ENCODE data around the gene CD2. TPM values are rescaled to one million over a fixed set of nuclear protein-coding genes. Genes with fewer than 3 reads are reported as not detected.

Gene CD2
- total RNA-seq, 1 donor from 2014 or later = not detected

- H3K27me3 Mint-ChIP-seq (ENCODE audit: low read depth) = no peaks in the 10 kb centered on the region
- H3K9me3 Mint-ChIP-seq (ENCODE audit: low read depth) = no peaks in the 10 kb centered on the region
- no peak overlapping the region for H3K27ac Mint-ChIP-seq (ENCODE audit: unreplicated experiment)
- no peak for DNase-seq (ENCODE audit: low spot score)
- H3K4me3 Mint-ChIP-seq (ENCODE audit: unreplicated experiment) = no peak overlapping the region
- TF ChIP-seq, protein P1, sequence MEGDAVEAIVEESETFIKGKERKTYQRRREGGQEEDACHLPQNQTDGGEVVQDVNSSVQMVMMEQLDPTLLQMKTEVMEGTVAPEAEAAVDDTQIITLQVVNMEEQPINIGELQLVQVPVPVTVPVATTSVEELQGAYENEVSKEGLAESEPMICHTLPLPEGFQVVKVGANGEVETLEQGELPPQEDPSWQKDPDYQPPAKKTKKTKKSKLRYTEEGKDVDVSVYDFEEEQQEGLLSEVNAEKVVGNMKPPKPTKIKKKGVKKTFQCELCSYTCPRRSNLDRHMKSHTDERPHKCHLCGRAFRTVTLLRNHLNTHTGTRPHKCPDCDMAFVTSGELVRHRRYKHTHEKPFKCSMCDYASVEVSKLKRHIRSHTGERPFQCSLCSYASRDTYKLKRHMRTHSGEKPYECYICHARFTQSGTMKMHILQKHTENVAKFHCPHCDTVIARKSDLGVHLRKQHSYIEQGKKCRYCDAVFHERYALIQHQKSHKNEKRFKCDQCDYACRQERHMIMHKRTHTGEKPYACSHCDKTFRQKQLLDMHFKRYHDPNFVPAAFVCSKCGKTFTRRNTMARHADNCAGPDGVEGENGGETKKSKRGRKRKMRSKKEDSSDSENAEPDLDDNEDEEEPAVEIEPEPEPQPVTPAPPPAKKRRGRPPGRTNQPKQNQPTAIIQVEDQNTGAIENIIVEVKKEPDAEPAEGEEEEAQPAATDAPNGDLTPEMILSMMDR (IDR thresholded peaks at IDR 0.05) = peak; percentile 69
- no peaks in the 10 kb centered on the region for H3K36me3 Mint-ChIP-seq (ENCODE audit: low read depth)
- peaks cover 15% of the 10 kb centered on the region for H3K4me1 Mint-ChIP-seq (ENCODE audit: low read depth)
Measured at GRCh38 chr1:116763787-116764465, 9.7 kb downstream of the CD2 start.

DNA sequence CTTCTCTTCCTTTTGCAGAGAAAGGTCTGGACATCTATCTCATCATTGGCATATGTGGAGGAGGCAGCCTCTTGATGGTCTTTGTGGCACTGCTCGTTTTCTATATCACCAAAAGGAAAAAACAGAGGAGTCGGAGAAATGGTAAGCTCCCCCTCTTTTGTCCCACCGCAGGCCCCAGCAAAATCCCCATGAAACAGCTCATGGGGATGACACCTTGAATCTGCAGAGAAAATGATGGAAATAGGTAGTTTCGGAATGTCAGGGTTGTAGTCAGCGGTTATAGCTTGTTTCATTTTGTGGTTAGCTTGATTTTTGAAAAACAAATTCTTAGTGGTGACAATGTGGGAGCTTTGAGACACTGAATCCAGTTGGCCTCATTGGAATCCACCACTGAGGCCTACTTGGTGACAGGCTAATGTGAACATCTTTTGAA, 10.3 kb downstream of the CD2 start:
- Mint-ChIP-seq H3K9me3 (ENCODE audit: low read depth) (no peaks in the 10 kb centered on the region), H3K4me1 (ENCODE audit: low read depth) (peaks cover 18% of the 10 kb centered on the region), H3K4me3 (ENCODE audit: unreplicated experiment) (no peak overlapping the region), H3K27me3 (ENCODE audit: low read depth) (no peaks in the 10 kb centered on the region), H3K27ac (ENCODE audit: unreplicated experiment) (no peak overlapping the region), H3K36me3 (ENCODE audit: low read depth) (no peaks in the 10 kb centered on the region)
- no peak for DNase-seq (ENCODE audit: low spot score)
- TF ChIP-seq, protein P1 (IDR thresholded peaks at IDR 0.05) = peak; percentile 35

DNA sequence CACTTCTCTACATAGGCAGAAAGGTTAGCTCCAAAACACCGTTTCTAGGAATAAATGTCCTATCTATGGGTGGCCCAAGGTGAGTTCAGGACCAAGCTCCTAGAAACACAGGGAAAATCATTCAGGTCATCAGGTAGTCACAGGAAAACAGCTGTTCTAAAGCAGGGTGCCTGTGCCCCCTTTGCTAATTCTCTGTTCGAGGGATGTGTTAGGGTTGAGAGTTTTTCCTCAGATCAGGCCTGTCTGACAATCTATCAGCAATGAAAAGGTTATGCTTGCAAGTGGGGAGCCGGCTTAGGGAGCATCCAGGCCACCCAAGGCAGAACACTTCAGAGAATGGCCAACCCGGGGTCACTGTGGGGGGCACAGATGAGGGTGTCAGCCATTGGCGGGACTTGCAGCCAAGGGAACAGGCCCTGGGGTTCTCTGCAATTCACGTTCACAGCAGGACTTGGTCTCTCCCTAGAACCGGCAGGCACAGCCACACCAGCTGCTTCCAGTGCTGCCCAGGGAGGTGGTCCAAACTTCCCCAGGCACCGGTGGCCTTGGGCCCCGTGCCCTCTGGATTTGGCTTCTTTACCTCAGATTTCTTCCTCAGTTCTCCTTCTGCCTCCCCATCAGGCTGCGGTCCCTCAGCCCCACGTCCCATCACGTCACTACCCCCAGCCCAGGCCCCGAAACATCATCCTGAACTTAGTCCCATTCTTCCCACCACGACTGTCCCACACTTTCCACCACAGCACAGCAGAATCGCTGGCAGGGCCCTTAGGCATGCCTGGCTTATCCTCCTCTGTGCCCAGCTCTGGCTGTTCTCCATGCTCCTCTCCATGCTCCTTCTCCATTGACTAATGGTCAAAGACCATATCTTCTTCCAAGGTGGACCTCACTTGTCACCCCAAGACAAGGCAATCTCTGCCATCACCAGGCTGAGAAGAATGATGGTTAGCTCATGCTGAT, 11.0 kb downstream of the CD2 start:
- no peak overlapping the region for H3K27ac Mint-ChIP-seq (ENCODE audit: unreplicated experiment)
- DNase-seq (ENCODE audit: low spot score) = no peak
- H3K9me3 Mint-ChIP-seq (ENCODE audit: low read depth) = no peaks in the 10 kb centered on the region
- no peaks in the 10 kb centered on the region for H3K36me3 Mint-ChIP-seq (ENCODE audit: low read depth)
- TF ChIP-seq, protein P1 (IDR thresholded peaks at IDR 0.05) = no peak
- H3K27me3 Mint-ChIP-seq (ENCODE audit: low read depth) = no peaks in the 10 kb centered on the region
- no peak overlapping the region for H3K4me3 Mint-ChIP-seq (ENCODE audit: unreplicated experiment)
- H3K4me1 Mint-ChIP-seq (ENCODE audit: low read depth) = peaks cover 23% of the 10 kb centered on the region

DNA sequence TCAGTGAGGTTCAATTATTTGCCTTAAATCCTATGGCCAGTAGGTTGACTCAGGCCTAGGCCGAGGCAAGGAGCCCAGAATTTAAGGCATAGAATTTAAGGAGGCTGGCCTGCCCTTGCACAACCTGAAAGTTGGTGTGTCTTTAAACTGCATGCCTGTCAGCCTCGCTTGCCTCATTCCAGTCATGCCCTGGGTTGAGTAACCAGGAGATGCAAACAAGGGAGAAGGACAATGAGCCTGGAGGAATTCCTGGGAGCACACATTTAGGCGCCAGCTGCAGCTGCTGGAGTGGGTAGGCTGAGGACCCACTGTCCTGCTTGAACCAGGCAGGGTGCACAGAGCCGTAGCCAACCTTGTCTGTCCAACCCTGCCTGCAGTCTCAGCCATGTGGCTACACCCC, 11.7 kb downstream of the CD2 start:
- H3K27me3 Mint-ChIP-seq (ENCODE audit: low read depth) = no peaks in the 10 kb centered on the region
- TF ChIP-seq, protein P1 (IDR thresholded peaks at IDR 0.05) = no peak
- no peaks in the 10 kb centered on the region for H3K9me3 Mint-ChIP-seq (ENCODE audit: low read depth)
- peaks cover 23% of the 10 kb centered on the region for H3K4me1 Mint-ChIP-seq (ENCODE audit: low read depth)
- DNase-seq (ENCODE audit: low spot score) = no peak
- H3K27ac Mint-ChIP-seq (ENCODE audit: unreplicated experiment) = no peak overlapping the region
- H3K4me3 Mint-ChIP-seq (ENCODE audit: unreplicated experiment) = no peak overlapping the region
- H3K36me3 Mint-ChIP-seq (ENCODE audit: low read depth) = no peaks in the 10 kb centered on the region
